ENCODE measurements around the gene KLF7.

Gene KLF7

DNA sequence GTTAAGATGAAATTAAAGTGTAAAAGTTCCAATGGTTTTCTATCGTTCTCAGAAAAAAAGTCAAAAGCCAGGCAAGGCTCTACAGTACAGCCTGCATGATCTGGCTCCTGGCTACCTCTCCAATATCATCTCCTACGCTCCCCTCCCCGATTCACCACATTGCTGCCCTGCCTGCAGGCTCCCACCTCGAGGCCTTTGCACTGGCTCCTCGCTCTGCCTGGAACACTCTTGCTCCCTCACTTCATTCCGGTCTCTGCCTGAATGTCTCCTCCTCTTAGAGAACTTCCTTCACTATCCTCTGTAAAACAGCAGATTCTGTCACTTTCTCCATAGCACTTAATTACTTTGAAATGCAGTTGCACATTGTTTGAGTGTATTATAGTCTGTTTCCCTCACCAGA is 72.5 kb downstream of the KLF7 start:
- TF ChIP-seq, protein P1, sequence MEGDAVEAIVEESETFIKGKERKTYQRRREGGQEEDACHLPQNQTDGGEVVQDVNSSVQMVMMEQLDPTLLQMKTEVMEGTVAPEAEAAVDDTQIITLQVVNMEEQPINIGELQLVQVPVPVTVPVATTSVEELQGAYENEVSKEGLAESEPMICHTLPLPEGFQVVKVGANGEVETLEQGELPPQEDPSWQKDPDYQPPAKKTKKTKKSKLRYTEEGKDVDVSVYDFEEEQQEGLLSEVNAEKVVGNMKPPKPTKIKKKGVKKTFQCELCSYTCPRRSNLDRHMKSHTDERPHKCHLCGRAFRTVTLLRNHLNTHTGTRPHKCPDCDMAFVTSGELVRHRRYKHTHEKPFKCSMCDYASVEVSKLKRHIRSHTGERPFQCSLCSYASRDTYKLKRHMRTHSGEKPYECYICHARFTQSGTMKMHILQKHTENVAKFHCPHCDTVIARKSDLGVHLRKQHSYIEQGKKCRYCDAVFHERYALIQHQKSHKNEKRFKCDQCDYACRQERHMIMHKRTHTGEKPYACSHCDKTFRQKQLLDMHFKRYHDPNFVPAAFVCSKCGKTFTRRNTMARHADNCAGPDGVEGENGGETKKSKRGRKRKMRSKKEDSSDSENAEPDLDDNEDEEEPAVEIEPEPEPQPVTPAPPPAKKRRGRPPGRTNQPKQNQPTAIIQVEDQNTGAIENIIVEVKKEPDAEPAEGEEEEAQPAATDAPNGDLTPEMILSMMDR (IDR thresholded peaks at IDR 0.05; ENCODE audit: low read depth, low read length), result no peak
- no peak for DNase-seq (ENCODE audit: extremely low read depth, low read depth)

DNA sequence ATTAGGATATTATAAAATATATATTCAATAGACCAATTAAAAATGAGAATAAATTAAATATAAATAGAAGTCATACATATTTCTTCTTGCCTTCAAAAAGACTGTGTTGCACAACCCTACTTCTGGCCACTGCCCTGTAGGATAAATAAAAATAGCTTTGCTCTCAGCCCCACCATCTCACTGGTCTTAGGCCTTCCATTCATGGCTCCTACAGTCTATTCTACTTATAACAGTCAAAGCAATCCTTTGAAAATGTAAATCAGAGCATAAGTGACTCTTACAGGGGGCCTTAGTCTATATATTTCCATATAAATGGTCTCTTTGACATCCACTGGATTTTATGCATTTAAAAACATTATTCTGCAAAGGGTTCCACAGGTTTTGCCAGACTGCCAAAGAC is 72.9 kb downstream of the KLF7 start:
- no peak for DNase-seq (ENCODE audit: extremely low read depth, low read depth)
- TF ChIP-seq, protein P1 (IDR thresholded peaks at IDR 0.05; ENCODE audit: low read depth, low read length), result no peak

DNA sequence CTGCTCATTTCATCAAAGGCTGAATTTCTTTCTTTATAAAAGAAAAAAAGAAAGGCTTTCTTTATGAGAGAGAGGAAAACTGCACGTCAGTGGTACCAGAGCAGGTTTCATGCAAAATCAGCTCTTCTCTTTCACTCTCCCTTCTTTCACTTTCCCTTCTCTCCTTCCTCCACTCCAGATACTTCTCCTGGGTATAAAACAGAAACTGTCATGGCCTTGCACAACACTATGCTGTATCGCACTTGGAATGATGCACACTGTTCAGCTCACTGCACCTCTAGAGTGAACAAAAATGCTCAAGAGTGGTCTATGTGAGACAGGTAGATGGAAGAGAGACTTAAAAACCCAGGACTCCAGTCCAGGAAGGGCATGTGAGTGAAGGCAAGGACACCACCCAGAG is 73.8 kb downstream of the KLF7 start:
- TF ChIP-seq, protein P1 (IDR thresholded peaks at IDR 0.05; ENCODE audit: low read depth, low read length), result no peak
- DNase-seq (ENCODE audit: extremely low read depth, low read depth), result no peak

DNA sequence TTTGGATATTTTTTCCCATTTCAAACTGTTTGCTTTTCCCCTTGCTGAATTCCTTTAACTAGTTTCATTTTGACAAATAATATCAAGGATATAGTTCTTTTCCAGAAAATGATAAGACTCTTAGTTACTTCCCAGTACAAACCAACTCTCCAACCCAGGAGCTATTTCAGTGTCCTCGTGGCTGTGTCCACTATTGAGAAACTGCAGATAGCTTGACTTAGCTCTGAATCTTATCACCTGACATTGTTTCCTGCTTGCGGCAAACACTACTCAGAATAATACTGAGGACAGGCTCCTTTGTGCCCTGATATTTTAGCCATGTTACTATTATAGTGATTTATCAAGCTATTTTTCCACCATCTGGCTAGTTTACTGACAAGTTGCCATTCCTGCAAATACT is 74.6 kb downstream of the KLF7 start:
- DNase-seq (ENCODE audit: extremely low read depth, low read depth), result no peak
- TF ChIP-seq, protein P1 (IDR thresholded peaks at IDR 0.05; ENCODE audit: low read depth, low read length), result no peak

DNA sequence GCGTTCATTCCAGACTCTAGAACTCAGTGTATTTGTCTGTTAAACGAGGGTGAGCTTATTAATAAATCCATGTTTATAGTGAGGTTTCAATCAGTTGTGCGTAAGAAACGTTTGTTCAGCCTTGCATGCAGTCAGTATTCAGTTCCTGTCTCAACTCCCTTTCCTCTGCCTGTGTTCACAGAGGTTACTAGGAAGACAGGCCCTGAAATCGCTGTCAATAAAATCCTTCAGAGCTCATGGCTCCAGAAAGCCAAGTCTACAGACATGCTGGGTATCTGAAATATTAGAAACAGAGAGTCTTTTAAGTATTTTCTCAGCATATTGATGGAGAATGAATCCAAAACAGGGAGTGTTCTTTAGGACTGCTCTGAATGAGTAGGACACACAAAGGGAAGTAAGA is 75.4 kb downstream of the KLF7 start:
- TF ChIP-seq, protein P1 (IDR thresholded peaks at IDR 0.05; ENCODE audit: low read depth, low read length), result no peak
- no peak for DNase-seq (ENCODE audit: extremely low read depth, low read depth)

DNA sequence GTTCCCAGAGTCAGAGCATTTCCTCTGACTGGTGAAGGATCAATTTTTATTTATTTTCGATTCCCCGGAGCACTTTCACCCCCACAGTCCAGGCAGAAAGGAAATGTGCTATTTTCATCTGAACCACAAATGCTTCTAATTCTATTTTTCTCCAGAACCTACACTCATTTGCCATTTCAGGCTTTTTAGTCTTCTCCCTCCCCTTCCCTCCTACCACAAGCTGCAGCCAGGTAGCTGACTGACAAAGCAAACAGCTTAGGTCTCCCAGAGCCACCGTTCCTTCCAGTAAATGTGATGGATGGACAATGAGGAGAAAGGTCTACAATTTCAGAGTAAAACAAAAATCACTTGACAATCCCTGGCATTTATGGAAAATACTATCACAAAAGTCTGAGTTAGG is 76.9 kb downstream of the KLF7 start:
- DNase-seq (ENCODE audit: extremely low read depth, low read depth), result no peak
- TF ChIP-seq, protein P1 (IDR thresholded peaks at IDR 0.05; ENCODE audit: low read depth, low read length), result no peak

DNA sequence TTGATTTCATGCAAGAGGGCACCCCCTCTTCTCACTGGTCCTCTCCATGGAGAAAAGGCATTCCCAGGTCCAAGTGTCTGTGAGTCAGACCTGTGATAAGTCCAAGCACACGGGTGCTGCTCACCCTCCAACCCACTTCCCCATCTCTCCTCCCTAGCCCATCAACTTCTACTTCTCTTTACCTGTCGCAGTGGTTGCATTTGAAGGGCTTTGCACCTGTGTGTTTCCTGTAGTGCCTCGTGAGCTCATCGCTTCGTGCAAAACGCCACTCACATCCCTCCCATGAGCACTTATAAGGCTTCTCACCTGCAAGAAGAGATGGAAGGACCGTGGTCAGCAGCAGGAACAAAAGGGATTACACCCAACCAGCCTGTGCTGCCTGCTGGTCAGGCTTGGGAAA is 77.5 kb downstream of the KLF7 start:
- DNase-seq (ENCODE audit: extremely low read depth, low read depth), result no peak
- TF ChIP-seq, protein P1 (IDR thresholded peaks at IDR 0.05; ENCODE audit: low read depth, low read length), result no peak

Measured in AG09319 (cell line).